ENCODE measurements around the gene ZFR2. TPM values are rescaled to one million over a fixed set of nuclear protein-coding genes. Genes with fewer than 3 reads are reported as not detected.

ZFR2 gene
- total and polyA plus RNA-seq, 4 donors, result not detected

DNA sequence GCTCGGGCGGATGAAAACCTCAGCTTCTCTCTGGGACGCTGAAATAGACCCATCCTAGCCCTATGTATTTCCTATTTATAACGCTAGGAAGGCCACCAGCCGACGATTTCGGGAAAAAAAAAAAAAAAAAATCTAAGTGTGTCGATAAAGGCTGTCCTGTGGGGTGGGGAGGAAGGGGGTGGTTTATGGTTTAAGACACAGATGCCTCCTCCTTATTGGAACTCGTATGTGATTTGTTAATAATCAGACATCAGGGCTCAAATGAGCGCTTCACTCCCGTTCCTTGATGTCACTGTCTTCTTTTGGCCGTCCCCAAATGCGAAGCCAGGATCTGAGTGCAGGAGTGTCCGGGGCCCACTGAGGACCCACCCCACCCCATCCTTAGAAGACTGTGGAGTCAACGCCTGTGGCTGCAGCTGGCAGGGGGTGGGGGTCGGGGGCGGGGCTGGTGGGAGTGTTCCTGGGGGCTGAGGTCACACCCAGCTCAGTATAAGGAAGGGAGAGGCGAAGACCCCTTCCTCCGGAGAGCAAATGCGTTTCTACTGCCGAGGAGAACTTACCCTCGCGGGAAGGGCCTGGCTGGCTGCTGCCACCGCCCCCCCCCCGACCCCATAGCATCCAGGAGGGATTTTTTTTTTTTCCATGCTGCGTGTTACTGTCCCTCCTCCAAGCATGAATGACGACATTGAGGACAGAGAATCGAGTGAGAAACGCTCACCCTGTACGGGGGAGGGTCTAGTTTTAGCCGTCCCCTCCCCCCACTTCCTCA, 12.6 kb upstream of the ZFR2 start:
- TF ChIP-seq RAD21 (IDR thresholded peaks at IDR 0.05) (no peak), SP1 (IDR thresholded peaks at IDR 0.05) (no peak), FOXA1 (IDR thresholded peaks at IDR 0.05) (no peak), NR2F2 (IDR thresholded peaks at IDR 0.05) (no peak), HNF4G (IDR thresholded peaks at IDR 0.05) (no peak), YY1 (IDR thresholded peaks at IDR 0.05) (no peak), HNF4A (conservative IDR thresholded peaks at IDR 0.05) (no peak), FOXA2 (IDR thresholded peaks at IDR 0.05) (no peak), EGR1 (IDR thresholded peaks at IDR 0.05; ENCODE audit: low read depth in 2 of 2) (no peak), JUND (IDR thresholded peaks at IDR 0.05) (no peak), RXRA (IDR thresholded peaks at IDR 0.05) (no peak), GABPA (IDR thresholded peaks at IDR 0.05 in 1 of 2, conservative IDR thresholded peaks at IDR 0.05 in 1 of 2) (no peak), TAF1 (conservative IDR thresholded peaks at IDR 0.05) (no peak)
- TF ChIP-seq, protein P1, sequence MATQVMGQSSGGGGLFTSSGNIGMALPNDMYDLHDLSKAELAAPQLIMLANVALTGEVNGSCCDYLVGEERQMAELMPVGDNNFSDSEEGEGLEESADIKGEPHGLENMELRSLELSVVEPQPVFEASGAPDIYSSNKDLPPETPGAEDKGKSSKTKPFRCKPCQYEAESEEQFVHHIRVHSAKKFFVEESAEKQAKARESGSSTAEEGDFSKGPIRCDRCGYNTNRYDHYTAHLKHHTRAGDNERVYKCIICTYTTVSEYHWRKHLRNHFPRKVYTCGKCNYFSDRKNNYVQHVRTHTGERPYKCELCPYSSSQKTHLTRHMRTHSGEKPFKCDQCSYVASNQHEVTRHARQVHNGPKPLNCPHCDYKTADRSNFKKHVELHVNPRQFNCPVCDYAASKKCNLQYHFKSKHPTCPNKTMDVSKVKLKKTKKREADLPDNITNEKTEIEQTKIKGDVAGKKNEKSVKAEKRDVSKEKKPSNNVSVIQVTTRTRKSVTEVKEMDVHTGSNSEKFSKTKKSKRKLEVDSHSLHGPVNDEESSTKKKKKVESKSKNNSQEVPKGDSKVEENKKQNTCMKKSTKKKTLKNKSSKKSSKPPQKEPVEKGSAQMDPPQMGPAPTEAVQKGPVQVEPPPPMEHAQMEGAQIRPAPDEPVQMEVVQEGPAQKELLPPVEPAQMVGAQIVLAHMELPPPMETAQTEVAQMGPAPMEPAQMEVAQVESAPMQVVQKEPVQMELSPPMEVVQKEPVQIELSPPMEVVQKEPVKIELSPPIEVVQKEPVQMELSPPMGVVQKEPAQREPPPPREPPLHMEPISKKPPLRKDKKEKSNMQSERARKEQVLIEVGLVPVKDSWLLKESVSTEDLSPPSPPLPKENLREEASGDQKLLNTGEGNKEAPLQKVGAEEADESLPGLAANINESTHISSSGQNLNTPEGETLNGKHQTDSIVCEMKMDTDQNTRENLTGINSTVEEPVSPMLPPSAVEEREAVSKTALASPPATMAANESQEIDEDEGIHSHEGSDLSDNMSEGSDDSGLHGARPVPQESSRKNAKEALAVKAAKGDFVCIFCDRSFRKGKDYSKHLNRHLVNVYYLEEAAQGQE (IDR thresholded peaks at IDR 0.05), result no peak
- TF ChIP-seq, protein P2, sequence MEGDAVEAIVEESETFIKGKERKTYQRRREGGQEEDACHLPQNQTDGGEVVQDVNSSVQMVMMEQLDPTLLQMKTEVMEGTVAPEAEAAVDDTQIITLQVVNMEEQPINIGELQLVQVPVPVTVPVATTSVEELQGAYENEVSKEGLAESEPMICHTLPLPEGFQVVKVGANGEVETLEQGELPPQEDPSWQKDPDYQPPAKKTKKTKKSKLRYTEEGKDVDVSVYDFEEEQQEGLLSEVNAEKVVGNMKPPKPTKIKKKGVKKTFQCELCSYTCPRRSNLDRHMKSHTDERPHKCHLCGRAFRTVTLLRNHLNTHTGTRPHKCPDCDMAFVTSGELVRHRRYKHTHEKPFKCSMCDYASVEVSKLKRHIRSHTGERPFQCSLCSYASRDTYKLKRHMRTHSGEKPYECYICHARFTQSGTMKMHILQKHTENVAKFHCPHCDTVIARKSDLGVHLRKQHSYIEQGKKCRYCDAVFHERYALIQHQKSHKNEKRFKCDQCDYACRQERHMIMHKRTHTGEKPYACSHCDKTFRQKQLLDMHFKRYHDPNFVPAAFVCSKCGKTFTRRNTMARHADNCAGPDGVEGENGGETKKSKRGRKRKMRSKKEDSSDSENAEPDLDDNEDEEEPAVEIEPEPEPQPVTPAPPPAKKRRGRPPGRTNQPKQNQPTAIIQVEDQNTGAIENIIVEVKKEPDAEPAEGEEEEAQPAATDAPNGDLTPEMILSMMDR (IDR thresholded peaks at IDR 0.05; ENCODE audit: low read depth, low read length, missing input control), result no peak
- TF ChIP-seq, protein P3, sequence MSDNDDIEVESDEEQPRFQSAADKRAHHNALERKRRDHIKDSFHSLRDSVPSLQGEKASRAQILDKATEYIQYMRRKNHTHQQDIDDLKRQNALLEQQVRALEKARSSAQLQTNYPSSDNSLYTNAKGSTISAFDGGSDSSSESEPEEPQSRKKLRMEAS (IDR thresholded peaks at IDR 0.05), result no peak
- TF ChIP-seq, protein P4, sequence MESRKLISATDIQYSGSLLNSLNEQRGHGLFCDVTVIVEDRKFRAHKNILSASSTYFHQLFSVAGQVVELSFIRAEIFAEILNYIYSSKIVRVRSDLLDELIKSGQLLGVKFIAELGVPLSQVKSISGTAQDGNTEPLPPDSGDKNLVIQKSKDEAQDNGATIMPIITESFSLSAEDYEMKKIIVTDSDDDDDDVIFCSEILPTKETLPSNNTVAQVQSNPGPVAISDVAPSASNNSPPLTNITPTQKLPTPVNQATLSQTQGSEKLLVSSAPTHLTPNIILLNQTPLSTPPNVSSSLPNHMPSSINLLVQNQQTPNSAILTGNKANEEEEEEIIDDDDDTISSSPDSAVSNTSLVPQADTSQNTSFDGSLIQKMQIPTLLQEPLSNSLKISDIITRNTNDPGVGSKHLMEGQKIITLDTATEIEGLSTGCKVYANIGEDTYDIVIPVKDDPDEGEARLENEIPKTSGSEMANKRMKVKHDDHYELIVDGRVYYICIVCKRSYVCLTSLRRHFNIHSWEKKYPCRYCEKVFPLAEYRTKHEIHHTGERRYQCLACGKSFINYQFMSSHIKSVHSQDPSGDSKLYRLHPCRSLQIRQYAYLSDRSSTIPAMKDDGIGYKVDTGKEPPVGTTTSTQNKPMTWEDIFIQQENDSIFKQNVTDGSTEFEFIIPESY (IDR thresholded peaks at IDR 0.05), result no peak
- TF ChIP-seq, protein P5, sequence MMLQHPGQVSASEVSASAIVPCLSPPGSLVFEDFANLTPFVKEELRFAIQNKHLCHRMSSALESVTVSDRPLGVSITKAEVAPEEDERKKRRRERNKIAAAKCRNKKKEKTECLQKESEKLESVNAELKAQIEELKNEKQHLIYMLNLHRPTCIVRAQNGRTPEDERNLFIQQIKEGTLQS (IDR thresholded peaks at IDR 0.05), result no peak
- no peak for DNase-seq (ENCODE audit: low spot score)
- Histone ChIP-seq H3K27ac (ENCODE audit: low read depth in 1 of 2, low read length in 2 of 2) (no peak overlapping the region), H3K9me3 (ENCODE audit: control insufficient read depth in 4 of 4, low read length in 3 of 4) (no peaks in the 10 kb centered on the region), H3K4me1 (ENCODE audit: control insufficient read depth in 4 of 4, insufficient read depth in 4 of 4, low read length in 3 of 4) (peaks cover 0 to 3% (median 0%) of the 10 kb centered on the region in 4 donors), H3K9ac (ENCODE audit: low read depth in 1 of 2, low read length in 2 of 2) (no peak overlapping the region), H3K36me3 (ENCODE audit: control insufficient read depth in 4 of 4, insufficient read depth in 3 of 4, low read depth in 1 of 4, low read length in 3 of 4) (no peaks in the 10 kb centered on the region), H3K27me3 (ENCODE audit: control insufficient read depth in 4 of 4, insufficient read depth in 4 of 4, low read length in 3 of 4) (peaks cover 0 to 9% (median 4%) of the 10 kb centered on the region in 4 donors), H3K4me3 (ENCODE audit: low read depth in 1 of 3, low read length in 3 of 3) (no peak overlapping the region)
- whole genome bisulfite sequencing, result 2% methylated on average over 31 of the region's 31 CpGs
